ENCODE data around the gene TYRO3. TPM values are rescaled to one million over a fixed set of nuclear protein-coding genes. Genes with fewer than 3 reads are reported as not detected.
A peak's percentile ranks its signal among the peaks of the same experiment; 100 is the strongest.

TYRO3 gene
- total and polyA plus RNA-seq, 2 of the 13 experiments (the other 11 are each of a cell fraction or from before 2014, with no cell fraction given) = 24.0 to 43.6 TPM

DNA sequence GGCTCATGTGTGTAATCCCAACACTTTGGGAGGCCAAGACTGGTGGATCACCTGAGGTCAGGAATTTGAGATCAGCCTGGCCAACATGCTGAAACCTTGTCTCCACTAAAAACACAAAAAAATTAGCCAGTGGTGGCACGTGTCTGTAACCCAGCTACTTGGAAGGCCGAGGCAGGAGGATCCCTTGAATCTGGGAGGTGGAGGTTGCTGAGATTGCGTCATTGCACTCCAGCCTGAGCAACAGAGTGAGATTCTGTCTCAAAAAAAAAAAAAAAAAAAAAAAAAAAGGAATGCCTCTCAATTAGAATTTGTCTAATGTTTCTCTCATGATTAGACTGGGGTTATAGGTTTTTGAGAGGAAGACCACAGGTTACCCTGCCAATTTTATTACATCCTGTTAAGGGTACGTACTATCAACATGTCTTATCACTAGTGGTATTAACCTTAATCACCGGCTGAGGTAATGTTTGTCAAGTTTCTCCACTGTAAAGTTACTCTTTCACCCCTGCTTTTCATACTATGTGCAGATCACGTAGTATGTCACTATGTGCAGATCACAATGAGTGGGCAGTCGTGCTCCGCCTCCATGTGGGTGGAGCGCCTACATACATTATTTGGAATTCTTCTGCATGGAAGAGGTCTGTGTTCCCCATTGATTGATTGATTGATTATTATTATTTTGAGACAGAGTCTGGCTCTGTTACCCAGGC lies 8.8 kb upstream of the TYRO3 start (continued):
- TF ChIP-seq ZBTB20 (CRISPR knock-in tag; IDR thresholded peaks at IDR 0.05; ENCODE audit: borderline replicate concordance, low read depth) (no peak), ZFP1 (CRISPR knock-in tag; IDR thresholded peaks at IDR 0.05) (no peak), NCOA5 (CRISPR knock-in tag; IDR thresholded peaks at IDR 0.05) (no peak), NPAS2 (CRISPR knock-in tag; IDR thresholded peaks at IDR 0.05; ENCODE audit: borderline replicate concordance) (no peak), MEF2D (CRISPR knock-in tag; IDR thresholded peaks at IDR 0.05) (no peak), PAX8 (CRISPR knock-in tag; IDR thresholded peaks at IDR 0.05; ENCODE audit: borderline replicate concordance) (no peak), KLF15 (CRISPR knock-in tag; IDR thresholded peaks at IDR 0.05; ENCODE audit: borderline replicate concordance) (no peak), TBX3 (IDR thresholded peaks at IDR 0.05; ENCODE audit: borderline replicate concordance) (no peak), ELF4 (CRISPR knock-in tag; IDR thresholded peaks at IDR 0.05; ENCODE audit: borderline replicate concordance) (no peak), MTF2 (CRISPR knock-in tag; IDR thresholded peaks at IDR 0.05; ENCODE audit: borderline replicate concordance) (no peak), RAD51 (IDR thresholded peaks at IDR 0.05; ENCODE audit: borderline replicate concordance) (no peak), MXD1 (CRISPR knock-in tag; IDR thresholded peaks at IDR 0.05) (no peak), GPN1 (CRISPR knock-in tag; IDR thresholded peaks at IDR 0.05; ENCODE audit: borderline replicate concordance) (no peak), ATF7 (IDR thresholded peaks at IDR 0.05) (peak; percentile 47), ATF7 (CRISPR knock-in tag; IDR thresholded peaks at IDR 0.05) (no peak), PHF20 (CRISPR knock-in tag; IDR thresholded peaks at IDR 0.05) (no peak), ZNF557 (CRISPR knock-in tag; IDR thresholded peaks at IDR 0.05) (no peak), MXD3 (CRISPR knock-in tag; IDR thresholded peaks at IDR 0.05) (no peak), ZNF496 (CRISPR knock-in tag; IDR thresholded peaks at IDR 0.05; ENCODE audit: insufficient replicate concordance) (no peak), ZNF329 (CRISPR knock-in tag; IDR thresholded peaks at IDR 0.05; ENCODE audit: low read depth) (no peak), STAT5B (CRISPR knock-in tag; IDR thresholded peaks at IDR 0.05) (no peak), MLXIP (CRISPR knock-in tag; IDR thresholded peaks at IDR 0.05; ENCODE audit: borderline replicate concordance) (no peak)
- TF ChIP-seq, protein P1, sequence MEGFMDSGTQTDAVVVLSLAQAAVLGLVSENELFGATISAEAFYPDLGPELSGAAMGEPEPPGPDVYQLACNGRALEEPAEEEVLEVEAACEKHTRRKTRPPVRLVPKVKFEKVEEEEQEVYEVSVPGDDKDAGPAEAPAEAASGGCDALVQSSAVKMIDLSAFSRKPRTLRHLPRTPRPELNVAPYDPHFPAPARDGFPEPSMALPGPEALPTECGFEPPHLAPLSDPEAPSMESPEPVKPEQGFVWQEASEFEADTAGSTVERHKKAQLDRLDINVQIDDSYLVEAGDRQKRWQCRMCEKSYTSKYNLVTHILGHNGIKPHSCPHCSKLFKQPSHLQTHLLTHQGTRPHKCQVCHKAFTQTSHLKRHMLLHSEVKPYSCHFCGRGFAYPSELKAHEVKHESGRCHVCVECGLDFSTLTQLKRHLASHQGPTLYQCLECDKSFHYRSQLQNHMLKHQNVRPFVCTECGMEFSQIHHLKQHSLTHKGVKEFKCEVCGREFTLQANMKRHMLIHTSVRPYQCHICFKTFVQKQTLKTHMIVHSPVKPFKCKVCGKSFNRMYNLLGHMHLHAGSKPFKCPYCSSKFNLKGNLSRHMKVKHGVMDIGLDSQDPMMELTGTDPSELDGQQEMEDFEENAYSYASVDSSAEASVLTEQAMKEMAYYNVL (CRISPR knock-in tag; IDR thresholded peaks at IDR 0.05; ENCODE audit: borderline replicate concordance) = no peak
- TF ChIP-seq, protein P2, sequence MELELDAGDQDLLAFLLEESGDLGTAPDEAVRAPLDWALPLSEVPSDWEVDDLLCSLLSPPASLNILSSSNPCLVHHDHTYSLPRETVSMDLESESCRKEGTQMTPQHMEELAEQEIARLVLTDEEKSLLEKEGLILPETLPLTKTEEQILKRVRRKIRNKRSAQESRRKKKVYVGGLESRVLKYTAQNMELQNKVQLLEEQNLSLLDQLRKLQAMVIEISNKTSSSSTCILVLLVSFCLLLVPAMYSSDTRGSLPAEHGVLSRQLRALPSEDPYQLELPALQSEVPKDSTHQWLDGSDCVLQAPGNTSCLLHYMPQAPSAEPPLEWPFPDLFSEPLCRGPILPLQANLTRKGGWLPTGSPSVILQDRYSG (CRISPR knock-in tag; IDR thresholded peaks at IDR 0.05) = no peak

All from HepG2 (cell line).